A549 (cell line): ENCODE results near the gene TFAP2C.

Experiments
- CEBPB ChIP-seq, 2 experiments: fragments of >200 bp in 1 of 2; sonication (Bioruptor Twin) in 1 of 2; formaldehyde crosslinking in 1 of 2; IDR thresholded peaks; 2 replicates each; pipeline ENCODE4 v1.6.1; 2012 to 2016
- POLR2A ChIP-seq: IDR thresholded peaks from 2 replicates; pipeline ENCODE4 v1.6.1; 2012; ENCODE audit warnings: mild to moderate bottlenecking, low read length
- POLR2AphosphoS2 ChIP-seq: conservative IDR thresholded peaks from 2 replicates; pipeline ENCODE4 v1.6.1; 2012; ENCODE audit warnings: low read length, improper control_type of control experiment, inconsistent platforms
- RFX5 ChIP-seq: fragments of 450-650 bp; IDR thresholded peaks from 2 replicates; pipeline ENCODE4 v1.7.1; 2014; ENCODE audit warnings: antibody characterized with exemption, mild to moderate bottlenecking, moderate library complexity
- RNF2 ChIP-seq: fragments of 200-600 bp; sonication (generic); IDR thresholded peaks from 2 replicates; pipeline ENCODE4 v1.6.1; 2016; ENCODE audit warnings: low read depth, mild to moderate bottlenecking, antibody characterized with exemption, moderate library complexity, borderline replicate concordance
- ZFP36 ChIP-seq: fragments of 450-650 bp; IDR thresholded peaks from 2 replicates; pipeline ENCODE4 v1.6.1; 2014; ENCODE audit warnings: borderline replicate concordance; ENCODE audit not compliant: partially characterized antibody
- TF ChIP-seq, protein P1 (sequence below): fragments of >200 bp; sonication (Bioruptor Twin); formaldehyde crosslinking; IDR thresholded peaks from 3 replicates; pipeline ENCODE4 v1.5.1; 2016

DNA sequence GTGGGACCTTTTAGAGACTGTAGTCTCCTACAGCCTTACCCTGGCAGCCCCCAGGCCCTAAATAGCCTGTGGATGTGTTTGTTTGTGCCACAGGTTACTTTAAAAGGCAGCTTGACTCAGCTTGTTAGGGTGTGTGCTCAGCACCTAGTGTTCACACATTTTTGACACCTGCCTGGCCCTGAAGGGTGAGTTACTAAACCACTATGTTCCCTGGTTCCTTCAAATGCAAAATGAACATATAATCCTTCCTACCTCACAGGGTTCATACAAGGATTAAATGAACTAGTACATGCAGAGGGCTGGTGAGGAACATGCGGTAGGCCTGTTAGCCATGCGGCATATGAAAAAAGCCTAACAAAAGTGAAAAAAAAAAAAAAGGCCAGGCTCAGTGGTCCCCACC, 14.9 kb upstream of the TFAP2C start:
- no peak for TF ChIP-seq POLR2A
- TF ChIP-seq RFX5 = no peak
- TF ChIP-seq, protein P1, sequence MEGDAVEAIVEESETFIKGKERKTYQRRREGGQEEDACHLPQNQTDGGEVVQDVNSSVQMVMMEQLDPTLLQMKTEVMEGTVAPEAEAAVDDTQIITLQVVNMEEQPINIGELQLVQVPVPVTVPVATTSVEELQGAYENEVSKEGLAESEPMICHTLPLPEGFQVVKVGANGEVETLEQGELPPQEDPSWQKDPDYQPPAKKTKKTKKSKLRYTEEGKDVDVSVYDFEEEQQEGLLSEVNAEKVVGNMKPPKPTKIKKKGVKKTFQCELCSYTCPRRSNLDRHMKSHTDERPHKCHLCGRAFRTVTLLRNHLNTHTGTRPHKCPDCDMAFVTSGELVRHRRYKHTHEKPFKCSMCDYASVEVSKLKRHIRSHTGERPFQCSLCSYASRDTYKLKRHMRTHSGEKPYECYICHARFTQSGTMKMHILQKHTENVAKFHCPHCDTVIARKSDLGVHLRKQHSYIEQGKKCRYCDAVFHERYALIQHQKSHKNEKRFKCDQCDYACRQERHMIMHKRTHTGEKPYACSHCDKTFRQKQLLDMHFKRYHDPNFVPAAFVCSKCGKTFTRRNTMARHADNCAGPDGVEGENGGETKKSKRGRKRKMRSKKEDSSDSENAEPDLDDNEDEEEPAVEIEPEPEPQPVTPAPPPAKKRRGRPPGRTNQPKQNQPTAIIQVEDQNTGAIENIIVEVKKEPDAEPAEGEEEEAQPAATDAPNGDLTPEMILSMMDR = no peak
- no peak for TF ChIP-seq CEBPB (IDR thresholded peaks at IDR 0.05)
- TF ChIP-seq RNF2 = no peak
- no peak for TF ChIP-seq POLR2AphosphoS2
- TF ChIP-seq ZFP36 = no peak
